GM13976 (cell line): Measurements from ENCODE around the gene RASL10A.
A peak's percentile ranks its signal among the peaks of the same experiment; 100 is the strongest.

Experiments used
- DNase-seq: peaks from one replicate; pipeline ENCODE4 v3.0.0; 2012; ENCODE audit warnings: low spot score
- CTCF ChIP-seq: IDR thresholded peaks from 2 replicates; pipeline ENCODE4 v1.5.1; 2012; ENCODE audit warnings: borderline replicate concordance, mild to moderate bottlenecking; ENCODE audit not compliant: insufficient read depth; ENCODE audit errors: extremely low read depth, missing control alignments, control extremely low read depth
- in situ Hi-C: fragments of 300-500 bp; cut with MboI; formaldehyde crosslinking; loops from one replicate; pipeline ENCODE4 v1.12.0; 2022; ENCODE audit warnings: low sequenced_read_pairs, mixed read lengths, inconsistent platforms; ENCODE audit not compliant: unreplicated experiment

Gene RASL10A

GRCh38 chr22:29314537-29315285 is 786 bp downstream of the RASL10A start:
- no peak for DNase-seq
- no peak for TF ChIP-seq CTCF
- in situ Hi-C loops: no loop called here

- DNase-seq: peak; percentile 43
- TF ChIP-seq CTCF: no peak
- in situ Hi-C loops: no loop called here
Observed at GRCh38 chr22:29313576-29314466, 1.7 kb downstream of the RASL10A start.

- in situ Hi-C loops: no loop called here
- peak; percentile 73 for DNase-seq
- TF ChIP-seq CTCF: peak; percentile 46
Observed at GRCh38 chr22:29313126-29313575, 2.3 kb downstream of the RASL10A start.

- TF ChIP-seq CTCF: no peak
- DNase-seq: peak; percentile 36
- in situ Hi-C loops: no loop called here
Observed at GRCh38 chr22:29312218-29313125, 3.0 kb downstream of the RASL10A start.

GRCh38 chr22:29311464-29312217 is 3.9 kb downstream of the RASL10A start:
- TF ChIP-seq CTCF: no peak
- in situ Hi-C loops: no loop called here
- peak; percentile 31 for DNase-seq
